HG03571 (cell line): ENCODE results near the gene DARS1.
A peak's percentile ranks its signal among the peaks of the same experiment; 100 is the strongest.
"Not testable (repeated sequence)": the region's sequence is repeated elsewhere in the genome, so short reads cannot be mapped to it uniquely, and the experiment has no call there.

Experiments used
- ATAC-seq: cut with Tn5 transposase; IDR thresholded peaks from one replicate; pipeline ENCODE4 v1.9.1; 2021; ENCODE audit not compliant: unreplicated experiment

DARS1 gene

GRCh38 chr2:135985826-135986393 lies 484 bp upstream of the DARS1 start:
- peak; percentile 34 for ATAC-seq

DNA sequence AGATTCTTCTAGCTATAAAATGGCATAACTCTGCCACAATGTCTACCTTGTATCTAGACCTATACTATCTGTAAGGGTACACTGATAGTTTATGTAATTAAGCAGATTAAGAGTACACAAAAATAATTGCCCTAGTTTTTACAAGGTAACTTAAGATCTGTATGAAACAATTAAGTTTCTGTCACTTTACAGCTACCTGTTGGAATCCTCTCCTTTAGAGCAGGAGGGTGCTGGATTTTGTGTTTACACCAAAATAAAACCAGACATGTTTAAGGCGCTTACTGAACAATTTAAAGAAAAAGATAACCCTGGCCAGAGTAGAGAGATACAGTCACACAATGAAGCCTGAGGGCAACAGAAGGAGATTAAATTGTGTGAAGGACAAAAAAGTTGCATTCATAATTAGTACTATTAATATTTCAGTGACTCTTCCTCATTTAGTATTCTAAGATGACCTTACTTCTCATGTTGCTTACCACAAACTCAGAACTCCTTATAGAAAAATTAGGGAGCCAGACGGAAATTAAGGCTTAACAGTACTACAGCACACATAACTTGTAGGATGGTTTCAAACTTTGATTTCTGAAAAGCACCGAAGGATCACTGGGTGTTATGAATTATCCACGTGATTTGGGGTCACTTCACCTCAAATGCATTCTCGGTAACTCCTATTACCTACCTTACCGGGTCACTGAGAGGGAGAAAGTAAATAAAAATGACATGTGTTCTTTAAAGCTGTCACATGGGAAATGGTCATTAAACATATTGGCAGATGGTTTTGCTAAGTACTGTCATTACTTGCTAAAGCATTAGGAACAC lies 1.0 kb downstream of the DARS1 start:
- ATAC-seq = no peak

DNA sequence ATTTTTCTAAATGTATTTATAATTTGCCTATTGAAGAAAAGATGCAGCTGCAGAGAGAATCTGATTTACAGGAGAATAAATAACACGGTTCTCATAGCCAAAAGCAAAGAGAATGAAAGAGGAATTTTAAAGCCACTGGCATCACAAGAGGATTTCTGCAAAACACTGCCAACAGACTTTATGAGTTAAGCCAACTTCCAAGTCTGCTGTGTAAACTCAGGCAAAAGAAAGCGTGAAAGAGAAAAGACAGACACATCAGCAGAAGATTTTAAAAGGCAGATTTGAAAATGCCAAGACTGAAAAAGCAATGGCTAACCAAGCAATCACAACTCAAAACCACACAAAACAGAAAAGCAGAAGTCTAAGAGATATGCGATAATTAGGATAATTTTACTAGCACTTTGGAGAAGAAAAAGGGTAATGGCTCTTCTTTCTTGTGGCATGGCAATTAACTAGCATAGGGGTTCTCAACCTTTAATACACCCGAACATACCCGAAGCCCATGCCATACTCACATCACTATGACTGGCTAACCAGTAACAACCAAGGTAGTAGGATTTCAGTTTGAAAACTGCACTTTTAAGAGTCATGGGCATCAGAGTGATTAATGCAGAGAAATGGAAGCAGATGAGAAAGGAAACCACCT lies 4.9 kb downstream of the DARS1 start:
- ATAC-seq = no peak

- no peak for ATAC-seq
Measured at GRCh38 chr2:135975702-135976101, 9.7 kb downstream of the DARS1 start.

DNA sequence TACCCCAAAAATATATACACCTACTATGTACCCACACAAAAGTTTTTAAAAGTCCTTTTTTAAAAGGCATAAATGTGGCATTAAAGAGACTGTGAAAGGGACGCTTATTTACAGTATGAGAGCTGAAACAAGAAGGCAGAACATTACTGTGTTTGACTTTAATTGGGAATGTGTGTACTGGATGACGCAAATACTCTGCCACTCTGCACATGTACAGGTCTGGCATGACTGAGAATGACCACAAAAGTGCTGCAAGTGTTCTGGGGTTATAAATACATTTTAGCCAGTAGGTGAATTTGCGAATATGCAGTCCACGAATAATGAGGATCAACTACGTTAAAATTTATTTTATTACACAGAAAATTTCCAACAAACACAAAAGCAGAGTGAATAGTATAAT lies 11.4 kb downstream of the DARS1 start:
- no peak for ATAC-seq

DNA sequence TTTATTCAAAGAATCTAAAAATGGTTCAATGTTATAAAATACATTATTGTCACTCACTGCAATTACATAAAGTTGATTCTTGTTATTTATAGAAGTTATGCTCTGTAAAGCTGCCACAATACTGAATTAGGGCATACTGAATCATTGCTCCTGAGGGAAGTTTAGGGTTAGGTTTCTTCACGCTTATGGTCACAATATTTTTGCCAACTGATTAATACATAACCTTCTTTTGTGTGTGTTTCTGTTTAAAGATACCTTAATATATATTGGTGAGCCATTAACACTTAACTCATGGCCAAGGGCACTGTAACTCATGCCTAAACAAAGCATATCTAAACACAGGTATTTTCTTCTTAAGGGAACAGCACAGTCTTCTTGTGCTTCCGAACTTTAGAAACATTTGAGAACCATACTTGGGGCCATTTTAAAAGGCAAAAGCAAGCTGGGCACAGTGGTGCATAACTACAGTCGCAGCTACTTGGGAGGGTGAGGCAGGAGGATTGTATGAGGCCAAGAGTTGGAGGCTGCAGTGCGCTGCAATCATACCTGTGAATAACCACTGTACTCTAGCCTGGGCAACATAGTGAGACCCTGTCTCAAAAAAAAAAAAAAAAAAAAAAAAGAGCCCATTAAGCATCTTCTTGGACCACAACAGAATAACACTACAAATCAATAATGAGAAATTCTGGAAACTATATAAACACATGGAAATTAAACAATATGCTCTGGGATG lies 15.6 kb downstream of the DARS1 start:
- ATAC-seq = no peak

- ATAC-seq = no peak
Measured at GRCh38 chr2:135965756-135966155, 19.7 kb downstream of the DARS1 start.

DNA sequence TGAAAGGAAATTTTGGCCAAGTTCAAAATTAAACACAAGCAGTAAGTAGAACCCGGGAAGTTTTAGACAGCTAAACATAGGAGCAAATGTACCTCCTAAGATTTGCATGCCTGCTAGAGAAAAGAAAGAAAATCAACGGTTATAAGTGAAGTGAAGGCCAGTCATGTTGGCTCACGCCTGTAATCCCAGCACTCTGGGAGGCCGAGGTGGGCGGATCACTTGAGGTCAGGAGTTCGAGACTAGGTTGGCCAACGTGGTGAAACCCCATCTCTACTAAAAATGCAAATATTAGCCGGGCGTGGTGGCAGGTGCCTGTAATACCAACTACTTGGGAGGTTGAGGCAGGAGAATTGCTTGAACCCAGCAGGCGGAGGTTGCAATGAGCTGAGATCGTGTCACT lies 21.0 kb downstream of the DARS1 start:
- ATAC-seq = not testable (repeated sequence)

- no peak for ATAC-seq
Measured at GRCh38 chr2:135963841-135964240, 21.6 kb downstream of the DARS1 start.

- ATAC-seq = no peak
Measured at GRCh38 chr2:135962366-135963123, 22.9 kb downstream of the DARS1 start.

DNA sequence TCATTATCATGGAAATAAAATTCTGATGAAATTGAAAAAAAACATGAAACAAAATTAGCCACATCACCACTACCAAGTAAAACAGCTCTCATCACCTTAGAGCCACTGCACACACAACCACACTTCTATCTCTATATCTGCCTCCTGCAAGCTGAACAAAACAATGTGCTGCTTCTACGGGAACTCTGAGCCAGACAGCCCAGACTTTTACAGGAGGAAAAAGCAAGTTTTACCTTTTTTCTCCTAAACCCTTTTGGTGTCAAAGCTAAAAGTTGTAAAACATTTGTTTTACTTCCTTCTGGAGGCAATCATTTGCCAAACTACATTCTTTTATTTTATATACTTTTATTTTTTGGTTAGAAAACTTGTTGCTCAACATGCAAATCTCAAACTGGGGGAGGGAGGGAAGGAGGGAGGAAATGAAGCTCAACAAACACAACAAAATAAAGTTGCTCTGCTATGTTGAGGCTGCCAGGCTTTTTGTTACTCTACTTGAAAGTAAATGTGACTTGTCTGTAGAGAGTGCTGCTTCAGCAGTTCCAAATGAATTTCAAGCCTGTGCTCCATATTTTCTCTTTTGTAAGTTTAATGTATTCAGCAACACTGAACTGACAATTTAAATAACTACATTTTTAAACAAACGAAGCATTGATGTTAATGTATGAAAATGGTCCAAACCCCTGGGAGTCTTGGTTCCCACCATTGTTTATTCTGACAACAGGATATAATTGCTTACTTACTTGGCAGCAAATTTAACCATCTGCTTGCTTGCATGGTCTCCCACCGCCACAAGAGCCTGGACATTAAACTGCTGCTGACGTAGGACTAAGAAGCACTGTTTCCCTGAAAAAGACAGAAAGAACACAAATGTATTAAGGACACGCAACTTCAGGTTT lies 24.5 kb downstream of the DARS1 start:
- ATAC-seq = no peak

DNA sequence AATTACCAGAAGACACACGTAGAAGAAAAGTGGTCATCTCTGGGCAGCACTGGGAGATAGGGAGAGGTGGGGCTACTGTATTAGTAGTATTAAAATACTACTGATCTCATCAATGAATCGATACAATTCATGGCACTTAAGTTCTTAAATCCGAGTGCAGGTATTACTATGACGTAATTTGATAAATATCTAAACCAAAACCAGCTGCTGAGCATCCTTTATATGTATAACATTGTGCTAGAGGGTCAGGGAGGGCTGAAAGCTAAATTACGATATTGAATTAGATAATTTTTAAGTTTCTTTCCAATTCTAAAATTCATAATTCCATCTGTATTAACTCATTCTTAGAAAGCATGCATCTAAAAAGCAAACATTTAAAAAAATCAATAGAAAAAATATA lies 25.3 kb downstream of the DARS1 start:
- ATAC-seq = no peak

GRCh38 chr2:135958927-135959326 lies 26.5 kb downstream of the DARS1 start:
- ATAC-seq = not testable (repeated sequence)

- ATAC-seq = no peak
Measured at GRCh38 chr2:135954020-135954601, 31.3 kb downstream of the DARS1 start.

DNA sequence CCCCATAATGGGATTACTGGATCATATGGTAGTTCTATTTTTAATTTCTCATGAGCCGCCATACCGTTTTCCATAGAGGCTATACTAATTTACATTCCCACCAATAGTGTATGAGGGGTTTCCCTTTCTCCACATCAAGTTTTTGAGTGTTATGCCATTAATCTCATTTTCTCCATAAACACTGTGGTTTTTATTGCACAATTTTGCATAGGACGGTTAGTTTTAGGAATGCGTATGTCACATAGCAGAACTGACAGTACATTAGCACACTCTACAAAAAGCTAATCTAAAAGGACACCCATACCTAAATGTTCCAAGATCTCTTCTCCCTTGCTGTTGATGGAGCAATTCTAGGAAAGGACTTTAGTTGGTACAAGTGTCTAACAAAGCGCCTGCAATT lies 32.5 kb downstream of the DARS1 start:
- no peak for ATAC-seq

DNA sequence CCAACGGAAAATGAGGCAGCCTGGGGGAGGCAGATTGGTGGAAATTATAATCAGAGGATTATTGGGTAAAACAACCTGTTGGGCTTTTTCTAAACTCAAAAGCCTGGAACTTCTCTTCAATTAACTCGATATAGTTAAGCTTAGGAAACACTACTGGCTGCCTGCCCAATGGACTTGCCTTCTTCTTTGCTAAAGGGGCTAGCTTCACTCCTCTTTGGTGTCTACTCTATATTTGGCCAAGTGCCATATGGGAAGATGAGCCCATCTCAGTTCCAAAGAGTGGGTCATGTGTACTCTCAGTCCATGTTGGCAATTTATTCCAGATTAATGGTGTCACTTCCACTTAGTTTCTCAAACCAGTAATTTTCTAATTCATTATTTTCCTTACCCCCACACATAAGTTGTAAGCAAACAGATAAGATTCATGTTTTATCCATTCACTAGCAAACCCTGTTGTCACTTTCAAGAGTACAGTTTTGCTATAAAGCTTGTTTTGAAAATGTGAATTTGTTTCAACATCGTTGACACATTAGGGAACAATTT lies 34.3 kb downstream of the DARS1 start:
- ATAC-seq = no peak

GRCh38 chr2:135949451-135950234 lies 35.8 kb downstream of the DARS1 start:
- no peak for ATAC-seq

GRCh38 chr2:135948642-135949355 lies 36.6 kb downstream of the DARS1 start:
- peak; percentile 56 for ATAC-seq
